ENCODE data around the gene ALK.

GRCh38 chr2:29255004-29255403 is 666.4 kb downstream of the ALK start:
- TF ChIP-seq CTCF (conservative IDR thresholded peaks at IDR 0.05; ENCODE audit: low read depth, low read length) (no peak), EZH2 (IDR thresholded peaks at IDR 0.05; ENCODE audit: low read length, unreplicated experiment) (no peak)
